IMR-90 (cell line): ENCODE measurements around the gene GRPEL2. TPM values are rescaled to one million over a fixed set of nuclear protein-coding genes. Genes with fewer than 3 reads are reported as not detected.
A peak's percentile ranks its signal among the peaks of the same experiment; 100 is the strongest.

Experiments used
- ATAC-seq: fragments of 200-7000 bp; cut with Tn5 transposase; 2 replicates; pipeline ENCODE4 v1.9.1; 2020; ENCODE audit warnings: low read depth, mild to moderate bottlenecking, moderate library complexity
- BruUV-seq: library from RNA; stranded (reverse); fragments of 400-500 nt; replicated peaks from 2 replicates; lab custom pipeline; 2021; lab: Mats Ljungman, UMichigan
- CTCF ChIA-PET: fragments of 300-600 bp; formaldehyde crosslinking; extraction: SDS; loops from one replicate; lab custom pipeline; 2021; ENCODE audit warnings: antibody characterized with exemption; lab: Yijun Ruan, JAX
- POLR2A ChIA-PET: fragments of 300-600 bp; sonication (Branson Sonifier 250); formaldehyde crosslinking; loops from one replicate; lab custom pipeline; 2022; ENCODE audit warnings: antibody characterized with exemption; ENCODE audit not compliant: unreplicated experiment; lab: Charles Lee
- DNase-seq: peaks from one replicate; pipeline ENCODE4 v3.0.0; 2013
- H2AFZ ChIP-seq: replicated peaks from 2 replicates; pipeline ENCODE3; 2013; ENCODE audit warnings: low read length, mild to moderate bottlenecking; ENCODE audit not compliant: poor library complexity
- H2AK5ac ChIP-seq: 2 replicates; pipeline ENCODE4 v1.6.1; 2013; ENCODE audit warnings: low read depth, low read length, inconsistent platforms
- H2AK9ac ChIP-seq: replicated peaks from 2 replicates; pipeline ENCODE3; 2013; ENCODE audit warnings: mild to moderate bottlenecking, low read depth, low read length, moderate library complexity; ENCODE audit not compliant: poor library complexity
- H2BK120ac ChIP-seq: 2 replicates; pipeline ENCODE4 v1.6.1; 2013; ENCODE audit warnings: low read depth, low read length, inconsistent platforms
- H2BK15ac ChIP-seq: 3 replicates; pipeline ENCODE4 v1.6.1; 2013; ENCODE audit warnings: low read depth, low read length, inconsistent platforms
- H2BK20ac ChIP-seq: 2 replicates; pipeline ENCODE4 v1.6.1; 2013; ENCODE audit warnings: low read depth, mild to moderate bottlenecking, inconsistent platforms, low read length, moderate library complexity
- H2BK5ac ChIP-seq: 2 replicates; pipeline ENCODE4 v1.6.1; 2013; ENCODE audit warnings: mild to moderate bottlenecking, low read depth, low read length, inconsistent platforms; ENCODE audit not compliant: poor library complexity, severe bottlenecking
- H3K14ac ChIP-seq: replicated peaks from 2 replicates; pipeline ENCODE4 v1.6.1; 2013; ENCODE audit warnings: low read depth, low read length, inconsistent platforms
- H3K18ac ChIP-seq: 2 replicates; pipeline ENCODE4 v1.6.1; 2013; ENCODE audit warnings: low read depth, low read length, control low read depth
- H3K23ac ChIP-seq: 2 replicates; pipeline ENCODE4 v1.6.1; 2013; ENCODE audit warnings: low read depth, low read length, inconsistent platforms
- H3K27ac ChIP-seq: 2 replicates; pipeline ENCODE4 v1.5.1; 2013; ENCODE audit warnings: mild to moderate bottlenecking, control low read depth, low read length; ENCODE audit not compliant: insufficient read depth
- H3K27me3 ChIP-seq: 2 replicates; pipeline ENCODE4 v1.6.1; 2013; ENCODE audit warnings: low read length; ENCODE audit not compliant: control insufficient read depth, insufficient read depth
- H3K36me3 ChIP-seq: 2 replicates; pipeline ENCODE4 v1.6.1; 2013; ENCODE audit warnings: low read length, mixed read lengths; ENCODE audit not compliant: control insufficient read depth, insufficient read depth
- H3K4ac ChIP-seq: 2 replicates; pipeline ENCODE4 v1.6.1; 2013; ENCODE audit warnings: low read depth, low read length, inconsistent platforms
- H3K4me1 ChIP-seq: 2 replicates; pipeline ENCODE4 v1.6.1; 2013; ENCODE audit warnings: low read length, mixed read lengths; ENCODE audit not compliant: control insufficient read depth, insufficient read depth
- H3K4me2 ChIP-seq: 2 replicates; pipeline ENCODE4 v1.6.1; 2013; ENCODE audit warnings: low read depth, mild to moderate bottlenecking, control low read depth, low read length, moderate library complexity
- H3K4me3 ChIP-seq: 2 replicates; pipeline ENCODE4 v1.5.1; 2013; ENCODE audit warnings: low read depth, mild to moderate bottlenecking, control low read depth, low read length, moderate library complexity; ENCODE audit not compliant: insufficient read depth
- H3K56ac ChIP-seq: 2 replicates; pipeline ENCODE4 v1.6.1; 2013; ENCODE audit warnings: low read length, inconsistent platforms; ENCODE audit not compliant: insufficient read depth; ENCODE audit errors: extremely low read depth
- H3K79me1 ChIP-seq, 2 experiments: 2 replicates each; pipeline ENCODE4 v1.6.1; 2013; ENCODE audit warnings: low read length in 2 of 2, inconsistent platforms in 1 of 2, low read depth in 1 of 2
- H3K9ac ChIP-seq: 2 replicates; pipeline ENCODE4 v1.6.1; 2013; ENCODE audit warnings: low read depth, low read length, control low read depth
- H3K9me1 ChIP-seq: 2 replicates; pipeline ENCODE4 v1.6.1; 2013; ENCODE audit warnings: low read length, inconsistent platforms; ENCODE audit not compliant: insufficient read depth
- H3K9me3 ChIP-seq: 2 replicates; pipeline ENCODE4 v1.6.1; 2013; ENCODE audit warnings: low read length; ENCODE audit not compliant: control insufficient read depth, insufficient read depth
- H4K20me1 ChIP-seq: 2 replicates; pipeline ENCODE4 v1.6.1; 2013; ENCODE audit warnings: low read length, inconsistent platforms; ENCODE audit not compliant: insufficient read depth
- H4K5ac ChIP-seq: 2 replicates; pipeline ENCODE4 v1.6.1; 2013; ENCODE audit warnings: mild to moderate bottlenecking, low read depth, low read length, control low read depth
- H4K8ac ChIP-seq, 2 experiments: 2 replicates each; pipeline ENCODE4 v1.6.1; 2013; ENCODE audit warnings: low read depth in 2 of 2, low read length in 2 of 2, control low read depth in 1 of 2, inconsistent platforms in 1 of 2
- H4K91ac ChIP-seq: 2 replicates; pipeline ENCODE4 v1.6.1; 2013; ENCODE audit warnings: low read depth, low read length, inconsistent platforms; ENCODE audit not compliant: insufficient read depth
- BHLHE40 ChIP-seq: fragments of 150-350 bp; IDR thresholded peaks from 2 replicates; pipeline ENCODE4 v1.6.1; 2016; ENCODE audit warnings: mild to moderate bottlenecking, low read depth, low read length
- CEBPB ChIP-seq: IDR thresholded peaks from 2 replicates; pipeline ENCODE4 v1.6.1; 2012; ENCODE audit warnings: low read depth, low read length, improper control_type of control experiment
- CHD1 ChIP-seq: IDR thresholded peaks from 2 replicates; pipeline ENCODE4 v1.6.1; 2012; ENCODE audit warnings: low read depth, low read length, improper control_type of control experiment
- FOS ChIP-seq: fragments of 150-350 bp; IDR thresholded peaks from 2 replicates; pipeline ENCODE4 v1.6.1; 2016; ENCODE audit warnings: low read depth, low read length
- MAFK ChIP-seq: IDR thresholded peaks from 2 replicates; pipeline ENCODE4 v1.6.1; 2012; ENCODE audit warnings: low read depth, low read length, improper control_type of control experiment
- MAZ ChIP-seq: IDR thresholded peaks from 2 replicates; pipeline ENCODE4 v1.6.1; 2012; ENCODE audit warnings: low read depth, mild to moderate bottlenecking, low read length, improper control_type of control experiment, moderate library complexity, borderline replicate concordance
- MXI1 ChIP-seq: IDR thresholded peaks from 2 replicates; pipeline ENCODE4 v1.6.1; 2012; ENCODE audit warnings: low read depth, mild to moderate bottlenecking, low read length, moderate library complexity, borderline replicate concordance
- NFE2L2 ChIP-seq: fragments of 150-350 bp; IDR thresholded peaks from 2 replicates; pipeline ENCODE4 v1.6.1; 2016; ENCODE audit warnings: low read depth, mild to moderate bottlenecking, low read length
- POLR2A ChIP-seq: IDR thresholded peaks from 2 replicates; pipeline ENCODE4 v1.6.1; 2012; ENCODE audit warnings: mild to moderate bottlenecking, low read depth, low read length
- RAD21 ChIP-seq: IDR thresholded peaks from 2 replicates; pipeline ENCODE4 v1.6.1; 2012; ENCODE audit warnings: low read length, improper control_type of control experiment
- RCOR1 ChIP-seq: IDR thresholded peaks from 2 replicates; pipeline ENCODE4 v1.6.1; 2012; ENCODE audit warnings: mild to moderate bottlenecking, low read length, improper control_type of control experiment; ENCODE audit not compliant: insufficient replicate concordance
- RFX5 ChIP-seq: IDR thresholded peaks from 2 replicates; pipeline ENCODE4 v1.8.0; 2012; ENCODE audit warnings: low read depth, mild to moderate bottlenecking, low read length, moderate library complexity
- SMC3 ChIP-seq: fragments of 150-350 bp; IDR thresholded peaks from 2 replicates; pipeline ENCODE4 v1.6.1; 2016; ENCODE audit warnings: low read depth, mild to moderate bottlenecking, antibody characterized with exemption, low read length, moderate library complexity
- WGBS, 2 experiments: methylation state at CpG; one replicate each; pipeline versions ENCODE4 v1.1.5 to v1.1.7; 2013; ENCODE audit warnings: missing lambda C conversion rate in 2 of 2; ENCODE audit not compliant: insufficient read length in 1 of 2; ENCODE audit errors: extremely low coverage in 2 of 2; 5-methylcytosine and 5-hydroxymethylcytosine counted together
- dilution Hi-C: fragments of 300-500 bp; cut with HindIII; formaldehyde crosslinking; loops from one replicate; pipeline ENCODE4 v1.14.3; 2018; ENCODE audit warnings: low sequenced_read_pairs; ENCODE audit not compliant: unreplicated experiment
- in situ Hi-C: fragments of 300-500 bp; cut with MboI; formaldehyde crosslinking; loops from 3 replicates; pipeline ENCODE4 v1.14.3; 2019; ENCODE audit warnings: low sequenced_read_pairs, inconsistent platforms, mixed read lengths
- intact Hi-C: fragments of 100-400 bp; cut with micrococcal nuclease; formaldehyde crosslinking; loops from 2 replicates; pipeline ENCODE4 v1.10.0; 2022
- polyA plus RNA-seq, 3 experiments: library from polyadenylated mRNA; depleted of rRNA; stranded (reverse); fragments of >200 nt; gene quantifications; 2 replicates each; pipeline ENCODE4 v1.2.3, GENCODE V29; 2012; ENCODE audit warnings: low replicate concordance in 1 of 3
- total RNA-seq: library from RNA; depleted of rRNA; stranded (reverse); fragments of >200 nt; gene quantifications from 2 replicates; pipeline ENCODE4 v1.2.3, GENCODE V29; 2012
- TF ChIP-seq, protein P1 (sequence below): fragments of 150-350 bp; IDR thresholded peaks from 2 replicates; pipeline ENCODE4 v1.6.1; 2016; ENCODE audit warnings: low read depth, mild to moderate bottlenecking, low read length, moderate library complexity, borderline replicate concordance
- TF ChIP-seq, protein P2 (sequence below): fragments of 150-350 bp; IDR thresholded peaks from 2 replicates; pipeline ENCODE4 v1.6.1; 2017; ENCODE audit warnings: mild to moderate bottlenecking, antibody characterized with exemption, low read length, low read depth
- TF ChIP-seq, protein P3 (sequence below): conservative IDR thresholded peaks from 2 replicates; pipeline ENCODE4 v1.5.1; 2012; ENCODE audit warnings: mild to moderate bottlenecking, low read depth, low read length, improper control_type of control experiment

GRPEL2 gene
- total and polyA plus RNA-seq, 2 of the 4 experiments (the other 2 are of a cell fraction): 6.2 to 18.1 TPM

DNA sequence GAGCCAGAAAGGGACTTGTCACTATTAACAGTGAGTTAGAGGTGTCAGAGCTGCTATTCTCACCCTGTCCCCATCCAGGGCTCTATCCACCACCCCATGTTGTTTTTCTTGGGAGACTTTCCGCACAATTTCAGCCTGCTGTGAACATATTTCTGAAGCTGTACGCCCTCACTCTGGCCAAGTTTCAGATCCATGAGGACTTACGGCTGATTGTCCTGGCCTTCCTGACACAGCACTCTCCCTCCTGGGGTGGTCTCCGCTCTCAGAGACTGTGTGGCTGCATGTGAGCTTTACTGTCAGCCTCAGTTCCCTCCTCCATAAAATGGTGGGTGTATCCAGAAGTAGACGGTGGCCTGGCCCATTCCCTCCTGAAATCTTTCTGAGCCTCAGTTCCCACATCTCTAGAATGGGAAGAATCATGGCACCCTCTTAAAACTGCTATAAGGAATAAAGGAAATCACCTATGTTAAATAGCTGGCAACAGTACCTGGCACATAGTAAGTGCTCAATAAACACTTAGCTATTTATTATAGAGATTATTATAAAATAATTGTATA lies 34.6 kb downstream of the GRPEL2 start:
- H3K9me3 ChIP-seq: no peaks in the 10 kb centered on the region
- H3K4me1 ChIP-seq: peaks cover 11% of the 10 kb centered on the region
- H3K14ac ChIP-seq: no peak overlapping the region
- H3K23ac ChIP-seq: no peak overlapping the region
- 0 out of 2 replicates have a peak overlapping the region, but pooled peaks have one; percentile 15 for H4K91ac ChIP-seq
- CTCF ChIA-PET: interaction anchor here (3.2 kb wide), 1 partner anchor 54 kb away, joined by 19 read pairs; no protein-coding TSS in a partner anchor
- POLR2A ChIA-PET: no interaction called here
- H3K79me1 ChIP-seq: peaks cover 0 to 5% of the 10 kb centered on the region in 2 experiments; a peak in 1 of 4 replicates
- H2BK5ac ChIP-seq: no peak overlapping the region
- H2AK9ac ChIP-seq: no peak overlapping the region
- H3K4ac ChIP-seq: no peak overlapping the region
- no TSS peak for BruUV-seq
- no peak for ATAC-seq
- H3K56ac ChIP-seq: no peak overlapping the region
- no peak overlapping the region for H4K5ac ChIP-seq
- H3K9ac ChIP-seq: no peak overlapping the region
- no peak overlapping the region; a peak in 1 of 4 replicates for H4K8ac ChIP-seq
- H3K9me1 ChIP-seq: no peaks in the 10 kb centered on the region
- H2BK20ac ChIP-seq: no peak overlapping the region; the same call in 1 of the 2 replicates
- intact Hi-C loops (no loop called here), dilution Hi-C loops (no loop called here), in situ Hi-C loops (no loop called here)
- H2BK15ac ChIP-seq: peak overlapping the region; percentile 67; the same call in 2 of the 3 replicates
- H4K20me1 ChIP-seq: no peaks in the 10 kb centered on the region
- no peak overlapping the region for H2BK120ac ChIP-seq
- H3K4me2 ChIP-seq: no peak overlapping the region
- H3K4me3 ChIP-seq: no peak overlapping the region
- no peak overlapping the region for H2AFZ ChIP-seq
- TF ChIP-seq BHLHE40 (no peak), CHD1 (no peak), RCOR1 (no peak), FOS (no peak), NFE2L2 (no peak), RFX5 (no peak), SMC3 (no peak), POLR2A (no peak), RAD21 (no peak), CEBPB (no peak), MAFK (no peak), MXI1 (no peak), MAZ (no peak)
- TF ChIP-seq, protein P1, sequence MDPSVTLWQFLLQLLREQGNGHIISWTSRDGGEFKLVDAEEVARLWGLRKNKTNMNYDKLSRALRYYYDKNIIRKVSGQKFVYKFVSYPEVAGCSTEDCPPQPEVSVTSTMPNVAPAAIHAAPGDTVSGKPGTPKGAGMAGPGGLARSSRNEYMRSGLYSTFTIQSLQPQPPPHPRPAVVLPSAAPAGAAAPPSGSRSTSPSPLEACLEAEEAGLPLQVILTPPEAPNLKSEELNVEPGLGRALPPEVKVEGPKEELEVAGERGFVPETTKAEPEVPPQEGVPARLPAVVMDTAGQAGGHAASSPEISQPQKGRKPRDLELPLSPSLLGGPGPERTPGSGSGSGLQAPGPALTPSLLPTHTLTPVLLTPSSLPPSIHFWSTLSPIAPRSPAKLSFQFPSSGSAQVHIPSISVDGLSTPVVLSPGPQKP: no peak
- TF ChIP-seq, protein P2, sequence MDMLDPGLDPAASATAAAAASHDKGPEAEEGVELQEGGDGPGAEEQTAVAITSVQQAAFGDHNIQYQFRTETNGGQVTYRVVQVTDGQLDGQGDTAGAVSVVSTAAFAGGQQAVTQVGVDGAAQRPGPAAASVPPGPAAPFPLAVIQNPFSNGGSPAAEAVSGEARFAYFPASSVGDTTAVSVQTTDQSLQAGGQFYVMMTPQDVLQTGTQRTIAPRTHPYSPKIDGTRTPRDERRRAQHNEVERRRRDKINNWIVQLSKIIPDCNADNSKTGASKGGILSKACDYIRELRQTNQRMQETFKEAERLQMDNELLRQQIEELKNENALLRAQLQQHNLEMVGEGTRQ: no peak
- TF ChIP-seq, protein P3, sequence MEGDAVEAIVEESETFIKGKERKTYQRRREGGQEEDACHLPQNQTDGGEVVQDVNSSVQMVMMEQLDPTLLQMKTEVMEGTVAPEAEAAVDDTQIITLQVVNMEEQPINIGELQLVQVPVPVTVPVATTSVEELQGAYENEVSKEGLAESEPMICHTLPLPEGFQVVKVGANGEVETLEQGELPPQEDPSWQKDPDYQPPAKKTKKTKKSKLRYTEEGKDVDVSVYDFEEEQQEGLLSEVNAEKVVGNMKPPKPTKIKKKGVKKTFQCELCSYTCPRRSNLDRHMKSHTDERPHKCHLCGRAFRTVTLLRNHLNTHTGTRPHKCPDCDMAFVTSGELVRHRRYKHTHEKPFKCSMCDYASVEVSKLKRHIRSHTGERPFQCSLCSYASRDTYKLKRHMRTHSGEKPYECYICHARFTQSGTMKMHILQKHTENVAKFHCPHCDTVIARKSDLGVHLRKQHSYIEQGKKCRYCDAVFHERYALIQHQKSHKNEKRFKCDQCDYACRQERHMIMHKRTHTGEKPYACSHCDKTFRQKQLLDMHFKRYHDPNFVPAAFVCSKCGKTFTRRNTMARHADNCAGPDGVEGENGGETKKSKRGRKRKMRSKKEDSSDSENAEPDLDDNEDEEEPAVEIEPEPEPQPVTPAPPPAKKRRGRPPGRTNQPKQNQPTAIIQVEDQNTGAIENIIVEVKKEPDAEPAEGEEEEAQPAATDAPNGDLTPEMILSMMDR: no peak
- H2AK5ac ChIP-seq: peak overlapping the region; percentile 14; the same call in 1 of the 2 replicates
- H3K36me3 ChIP-seq: no peaks in the 10 kb centered on the region
- H3K27ac ChIP-seq: no peak overlapping the region
- DNase-seq: no peak
- H3K18ac ChIP-seq: no peak overlapping the region
- WGBS, 2 experiments: 90% methylated on average over 2 of the region's 5 CpGs; no CpG with 5 or more reads in 1 of the 2 experiments
- H3K27me3 ChIP-seq: no peaks in the 10 kb centered on the region
